K562 (cell line): Measurements from ENCODE around the gene GLB1L2. TPM values are rescaled to one million over a fixed set of nuclear protein-coding genes. Genes with fewer than 3 reads are reported as not detected.

Source experiments
- CREB3L1 ChIP-seq: fragments of 450-650 bp; IDR thresholded peaks from 2 replicates; pipeline ENCODE4 v1.6.1; 2014; ENCODE audit warnings: low read depth, mild to moderate bottlenecking, moderate library complexity, borderline replicate concordance
- DPF2 ChIP-seq: fragments of 450-650 bp; IDR thresholded peaks from 2 replicates; pipeline ENCODE4 v1.6.1; 2016
- NUFIP1 ChIP-seq: fragments of 450-650 bp; IDR thresholded peaks from 2 replicates; pipeline ENCODE4 v1.6.1; 2018; ENCODE audit not compliant: partially characterized antibody
- TAF7 ChIP-seq: fragments of 450-650 bp; IDR thresholded peaks from 2 replicates; pipeline ENCODE4 v1.6.1; 2016; ENCODE audit warnings: missing genetic modification characterization, missing compliant biosample characterization
- polyA plus RNA-seq, 8 experiments: library from polyadenylated mRNA; depleted of rRNA in 4 of 8; stranded (reverse) in 5 of 8; unstranded in 3 of 8; fragments of >200 nt; fragmentation: Nextera tagmentation in 2 of 8; fragmentation: Illumina TruSeq in 1 of 8; extraction: Ambion mirVana in 2 of 8; extraction: Trizol in 1 of 8; gene quantifications; 2 replicates each; pipeline versions ENCODE4 v1.2.1 to v1.2.3, GENCODE V29; 2011 to 2014; ENCODE audit warnings: inconsistent platforms in 1 of 8, missing spikeins in 1 of 8
- total RNA-seq, 7 experiments: library from RNA; depleted of rRNA in 6 of 7; stranded (reverse); fragments of >200 nt in 6 of 7; fragmentation: Illumina TruSeq in 2 of 7; extraction: Trizol in 2 of 7; gene quantifications; 2 replicates each; pipeline versions ENCODE4 v1.2.1 to v1.2.3, GENCODE V29; 2011 to 2021; ENCODE audit warnings: low replicate concordance in 1 of 7
- TF ChIP-seq, protein P1 (sequence below): sonication (generic); IDR thresholded peaks from 2 replicates; pipeline ENCODE4 v1.6.1; 2016
- TF ChIP-seq, protein P2 (sequence below), 2 experiments: fragments of 450-650 bp in 1 of 2; sonication (generic) in 1 of 2; formaldehyde crosslinking in 1 of 2; IDR thresholded peaks in 1 of 2; conservative IDR thresholded peaks in 1 of 2; 2 replicates each; pipeline versions ENCODE4 v1.6.1 to v1.8.1; 2016 to 2023; ENCODE audit warnings: mild to moderate bottlenecking in 2 of 2, moderate library complexity in 2 of 2, inconsistent platforms in 1 of 2, missing genetic modification reagents in 1 of 2

Gene GLB1L2
- total and polyA plus RNA-seq, 9 of the 15 experiments (the other 6 are each of a cell fraction or from before 2014, with no cell fraction given): 0.84 to 21.4 (median 13.8) TPM

DNA sequence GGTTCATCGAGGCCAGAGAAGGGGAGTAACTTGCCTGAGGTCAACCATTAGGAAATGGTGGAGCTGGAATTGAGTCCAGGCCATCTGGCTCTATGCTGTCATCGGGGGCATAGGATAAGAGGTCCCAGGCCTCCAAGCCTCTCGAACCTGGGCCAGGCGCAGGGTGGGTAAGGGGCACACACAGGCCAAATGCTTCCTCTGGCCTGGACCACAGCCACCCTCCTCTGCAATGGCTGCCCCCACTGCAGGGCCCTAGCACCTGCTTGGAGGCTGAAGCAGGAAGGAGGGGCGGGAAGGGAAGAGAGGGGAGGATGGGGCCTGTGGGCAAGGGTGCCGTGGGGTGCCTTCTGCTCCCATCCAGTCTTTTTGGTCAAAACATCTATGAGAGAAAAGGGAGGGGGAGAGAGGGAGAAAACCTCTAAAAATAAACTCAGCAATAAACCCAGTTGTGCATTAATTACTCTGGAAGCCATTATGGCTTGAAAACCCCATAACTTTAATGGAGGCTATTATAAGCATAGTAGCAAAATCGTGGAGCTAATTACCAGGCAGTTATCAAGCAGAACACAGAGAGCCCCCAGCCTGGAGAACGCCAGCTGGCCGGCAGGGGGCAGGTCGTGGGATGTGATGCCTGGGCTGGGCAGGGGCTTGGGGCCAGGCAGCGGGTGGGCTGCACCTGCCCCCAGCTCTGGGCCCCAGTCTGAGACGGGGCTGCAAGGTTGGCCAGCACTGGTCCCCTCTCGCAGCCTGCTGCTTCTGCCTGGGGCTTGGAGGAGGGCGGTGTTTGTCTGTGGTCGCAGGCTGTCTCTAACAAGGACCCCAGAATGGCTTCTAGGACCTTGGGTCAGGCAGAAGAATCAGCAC lies 59.1 kb downstream of the GLB1L2 start (continued):
- TF ChIP-seq DPF2: no peak
- TF ChIP-seq, protein P1, sequence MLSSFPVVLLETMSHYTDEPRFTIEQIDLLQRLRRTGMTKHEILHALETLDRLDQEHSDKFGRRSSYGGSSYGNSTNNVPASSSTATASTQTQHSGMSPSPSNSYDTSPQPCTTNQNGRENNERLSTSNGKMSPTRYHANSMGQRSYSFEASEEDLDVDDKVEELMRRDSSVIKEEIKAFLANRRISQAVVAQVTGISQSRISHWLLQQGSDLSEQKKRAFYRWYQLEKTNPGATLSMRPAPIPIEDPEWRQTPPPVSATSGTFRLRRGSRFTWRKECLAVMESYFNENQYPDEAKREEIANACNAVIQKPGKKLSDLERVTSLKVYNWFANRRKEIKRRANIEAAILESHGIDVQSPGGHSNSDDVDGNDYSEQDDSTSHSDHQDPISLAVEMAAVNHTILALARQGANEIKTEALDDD: no peak
- TF ChIP-seq, protein P2, sequence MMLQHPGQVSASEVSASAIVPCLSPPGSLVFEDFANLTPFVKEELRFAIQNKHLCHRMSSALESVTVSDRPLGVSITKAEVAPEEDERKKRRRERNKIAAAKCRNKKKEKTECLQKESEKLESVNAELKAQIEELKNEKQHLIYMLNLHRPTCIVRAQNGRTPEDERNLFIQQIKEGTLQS (IDR thresholded peaks at IDR 0.05): no peak
- TF ChIP-seq, protein P2 (CRISPR knock-in tag; conservative IDR thresholded peaks at IDR 0.05): no peak
- no peak for TF ChIP-seq CREB3L1
- no peak for TF ChIP-seq TAF7 (tag)
- TF ChIP-seq NUFIP1: no peak
